Stomach (tissue), 4 donors: Measurements from ENCODE around the gene GALNT2.

ENCODE experiments used
- CTCF ChIP-seq, 7 experiments: fragments of 450-650 bp in 4 of 7; fragments of 200-600 bp in 3 of 7; sonication (generic) in 3 of 7; IDR thresholded peaks; one replicate each; pipeline ENCODE4 v1.5.1; 2016 to 2019; ENCODE audit warnings: antibody characterized with exemption in 7 of 7, control low read depth in 2 of 7, mild to moderate bottlenecking in 1 of 7
- POLR2A ChIP-seq, 4 donors: fragments of 450-650 bp; IDR thresholded peaks; one replicate each; pipeline ENCODE4 v1.6.1; 2016; ENCODE audit warnings: antibody characterized with exemption in 4 of 4, control low read depth in 2 of 4, mild to moderate bottlenecking in 1 of 4, moderate library complexity in 1 of 4
- POLR2AphosphoS5 ChIP-seq, 3 donors: sonication (generic); formaldehyde crosslinking; IDR thresholded peaks; one replicate each; pipeline ENCODE4 v1.6.1; 2016; ENCODE audit warnings: antibody characterized with exemption in 3 of 3

GRCh38 chr1:230260831-230261230, 193.8 kb downstream of the GALNT2 start:
- TF ChIP-seq CTCF (IDR thresholded peaks at IDR 0.05) = no peak
- no peak for TF ChIP-seq POLR2AphosphoS5 (IDR thresholded peaks at IDR 0.05)
- TF ChIP-seq POLR2A (IDR thresholded peaks at IDR 0.05) = no peak
